Mesendoderm (in vitro differentiated cells): ENCODE data around the gene MRAP.

Experiments used
- DNase-seq: peaks from one replicate; pipeline ENCODE4 v3.0.0; 2013
- H2AK5ac ChIP-seq: 2 replicates; pipeline ENCODE4 v1.6.1; 2013; ENCODE audit warnings: low read length, inconsistent platforms
- H2BK120ac ChIP-seq: 2 replicates; pipeline ENCODE4 v1.6.1; 2013; ENCODE audit warnings: low read depth, mild to moderate bottlenecking, low read length, moderate library complexity, mixed read lengths
- H2BK15ac ChIP-seq: replicated peaks from 2 replicates; pipeline ENCODE4 v1.6.1; 2013; ENCODE audit warnings: low read depth, mild to moderate bottlenecking, moderate library complexity
- H2BK5ac ChIP-seq: 2 replicates; pipeline ENCODE4 v1.6.1; 2013; ENCODE audit warnings: low read length, inconsistent platforms
- H3K18ac ChIP-seq: 2 replicates; pipeline ENCODE4 v1.6.1; 2013; ENCODE audit warnings: mild to moderate bottlenecking, low read length, mixed read lengths
- H3K23ac ChIP-seq: one replicate; pipeline ENCODE4 v1.6.1; 2013; ENCODE audit warnings: low read length
- H3K27ac ChIP-seq: 2 replicates; pipeline ENCODE4 v1.5.1; 2013; ENCODE audit warnings: low read depth, mild to moderate bottlenecking, inconsistent platforms, low read length, moderate library complexity
- H3K27me3 ChIP-seq: 2 replicates; pipeline ENCODE4 v1.6.1; 2013; ENCODE audit warnings: low read length, control low read depth, mild to moderate bottlenecking, inconsistent platforms; ENCODE audit not compliant: insufficient read depth, poor library complexity
- H3K36me3 ChIP-seq: 2 replicates; pipeline ENCODE4 v1.6.1; 2013; ENCODE audit warnings: low read length, inconsistent platforms; ENCODE audit not compliant: control insufficient read depth, insufficient read depth
- H3K4ac ChIP-seq: one replicate; pipeline ENCODE4 v1.6.1; 2013; ENCODE audit warnings: low read depth, mild to moderate bottlenecking, low read length, moderate library complexity
- H3K4me1 ChIP-seq: 2 replicates; pipeline ENCODE4 v1.6.1; 2013; ENCODE audit warnings: low read depth, low read length, inconsistent platforms; ENCODE audit not compliant: control insufficient read depth
- H3K4me2 ChIP-seq: 2 replicates; pipeline ENCODE4 v1.6.1; 2013; ENCODE audit warnings: low read length
- H3K4me3 ChIP-seq: 2 replicates; pipeline ENCODE4 v1.5.1; 2013; ENCODE audit warnings: mild to moderate bottlenecking, low read length
- H3K56ac ChIP-seq: one replicate; pipeline ENCODE4 v1.6.1; 2013; ENCODE audit warnings: low read length
- H3K79me1 ChIP-seq: 2 replicates; pipeline ENCODE4 v1.6.1; 2013; ENCODE audit warnings: low read length, inconsistent platforms
- H3K79me2 ChIP-seq: 2 replicates; pipeline ENCODE4 v1.6.1; 2013; ENCODE audit warnings: mild to moderate bottlenecking, low read length; ENCODE audit not compliant: control insufficient read depth, insufficient read depth
- H3K9ac ChIP-seq: 2 replicates; pipeline ENCODE4 v1.6.1; 2013; ENCODE audit warnings: low read length, inconsistent platforms
- H4K5ac ChIP-seq: one replicate; pipeline ENCODE4 v1.6.1; 2013; ENCODE audit warnings: low read length
- H4K8ac ChIP-seq: one replicate; pipeline ENCODE4 v1.6.1; 2013; ENCODE audit warnings: low read depth, mild to moderate bottlenecking, control low read depth, low read length, moderate library complexity
- WGBS: extraction: QIAGEN DNeasy Blood & Tissue Kit; methylation state at CpG from one replicate; pipeline ENCODE4 v1.1.7; 2013; ENCODE audit warnings: low lambda C conversion rate, missing lambda C conversion rate; ENCODE audit not compliant: insufficient coverage; ENCODE audit errors: extremely low coverage; 5-methylcytosine and 5-hydroxymethylcytosine counted together

The MRAP gene

GRCh38 chr21:32322103-32322502 is 23.4 kb downstream of the MRAP start:
- H2AK5ac ChIP-seq: no peak overlapping the region
- no peaks in the 10 kb centered on the region for H3K4me1 ChIP-seq
- no peak overlapping the region for H3K23ac ChIP-seq
- H3K4me3 ChIP-seq: no peak overlapping the region
- H3K4me2 ChIP-seq: no peak overlapping the region
- H3K79me2 ChIP-seq: no peaks in the 10 kb centered on the region
- H3K9ac ChIP-seq: no peak overlapping the region
- DNase-seq: no peak
- no peak overlapping the region for H4K8ac ChIP-seq
- H3K18ac ChIP-seq: no peak overlapping the region
- no peak overlapping the region for H4K5ac ChIP-seq
- no peak overlapping the region for H2BK15ac ChIP-seq
- no peak overlapping the region for H3K4ac ChIP-seq
- peaks cover 36% of the 10 kb centered on the region for H3K36me3 ChIP-seq
- no CpG with 5 or more reads among the region's 12 CpGs for WGBS
- H3K27ac ChIP-seq: no peak overlapping the region
- H2BK120ac ChIP-seq: no peak overlapping the region
- H3K27me3 ChIP-seq: no peaks in the 10 kb centered on the region
- H3K79me1 ChIP-seq: no peaks in the 10 kb centered on the region
- no peak overlapping the region for H2BK5ac ChIP-seq
- H3K56ac ChIP-seq: no peak overlapping the region

GRCh38 chr21:32322676-32323075 is 24.0 kb downstream of the MRAP start:
- no peak overlapping the region for H3K27ac ChIP-seq
- no peak overlapping the region for H3K9ac ChIP-seq
- H3K36me3 ChIP-seq: peaks cover 32% of the 10 kb centered on the region
- H3K23ac ChIP-seq: no peak overlapping the region
- WGBS: no CpG with 5 or more reads among the region's 10 CpGs
- no peak overlapping the region for H2BK15ac ChIP-seq
- no peak overlapping the region for H2BK120ac ChIP-seq
- no peaks in the 10 kb centered on the region for H3K4me1 ChIP-seq
- H3K4me2 ChIP-seq: no peak overlapping the region
- H4K8ac ChIP-seq: no peak overlapping the region
- no peaks in the 10 kb centered on the region for H3K27me3 ChIP-seq
- H2BK5ac ChIP-seq: no peak overlapping the region
- no peaks in the 10 kb centered on the region for H3K79me1 ChIP-seq
- DNase-seq: no peak
- H3K18ac ChIP-seq: no peak overlapping the region
- H2AK5ac ChIP-seq: no peak overlapping the region
- no peak overlapping the region for H3K4me3 ChIP-seq
- no peak overlapping the region for H4K5ac ChIP-seq
- no peaks in the 10 kb centered on the region for H3K79me2 ChIP-seq
- no peak overlapping the region for H3K56ac ChIP-seq
- H3K4ac ChIP-seq: no peak overlapping the region

GRCh38 chr21:32325706-32326105 is 27.1 kb downstream of the MRAP start:
- Histone ChIP-seq H2AK5ac (no peak overlapping the region), H3K36me3 (peaks cover 21% of the 10 kb centered on the region), H3K56ac (no peak overlapping the region), H3K9ac (no peak overlapping the region), H3K4me2 (no peak overlapping the region), H2BK15ac (no peak overlapping the region), H3K79me2 (no peaks in the 10 kb centered on the region), H3K4ac (no peak overlapping the region), H3K4me3 (no peak overlapping the region), H3K18ac (no peak overlapping the region), H4K5ac (no peak overlapping the region), H2BK120ac (no peak overlapping the region), H4K8ac (no peak overlapping the region), H3K27ac (no peak overlapping the region), H3K79me1 (no peaks in the 10 kb centered on the region), H3K23ac (no peak overlapping the region), H3K27me3 (no peaks in the 10 kb centered on the region), H3K4me1 (no peaks in the 10 kb centered on the region), H2BK5ac (no peak overlapping the region)
- no peak for DNase-seq
- no CpG with 5 or more reads among the region's 8 CpGs for WGBS

GRCh38 chr21:32328595-32328994 is 29.9 kb downstream of the MRAP start:
- H2AK5ac ChIP-seq: no peak overlapping the region
- no peak overlapping the region for H4K5ac ChIP-seq
- H3K4me3 ChIP-seq: no peak overlapping the region
- H3K4me2 ChIP-seq: no peak overlapping the region
- no peak overlapping the region for H4K8ac ChIP-seq
- DNase-seq: no peak
- H3K56ac ChIP-seq: no peak overlapping the region
- H3K79me1 ChIP-seq: no peaks in the 10 kb centered on the region
- H3K79me2 ChIP-seq: no peaks in the 10 kb centered on the region
- H2BK15ac ChIP-seq: no peak overlapping the region
- H3K27ac ChIP-seq: no peak overlapping the region
- peaks cover 8% of the 10 kb centered on the region for H3K4me1 ChIP-seq
- no peak overlapping the region for H2BK120ac ChIP-seq
- no peak overlapping the region for H3K4ac ChIP-seq
- no peak overlapping the region for H2BK5ac ChIP-seq
- H3K23ac ChIP-seq: no peak overlapping the region
- whole genome bisulfite sequencing: no CpG with 5 or more reads among the region's 3 CpGs
- no peak overlapping the region for H3K9ac ChIP-seq
- no peaks in the 10 kb centered on the region for H3K27me3 ChIP-seq
- H3K36me3 ChIP-seq: peaks cover 12% of the 10 kb centered on the region
- no peak overlapping the region for H3K18ac ChIP-seq

GRCh38 chr21:32329331-32329730 is 30.7 kb downstream of the MRAP start:
- Histone ChIP-seq H3K18ac (no peak overlapping the region), H2BK15ac (no peak overlapping the region), H3K4ac (no peak overlapping the region), H3K9ac (no peak overlapping the region), H3K23ac (no peak overlapping the region), H2AK5ac (no peak overlapping the region), H3K4me2 (no peak overlapping the region), H3K4me3 (no peak overlapping the region), H3K79me2 (no peaks in the 10 kb centered on the region), H2BK5ac (no peak overlapping the region), H2BK120ac (no peak overlapping the region), H3K27ac (no peak overlapping the region), H4K5ac (no peak overlapping the region), H3K79me1 (no peaks in the 10 kb centered on the region), H3K27me3 (no peaks in the 10 kb centered on the region), H3K36me3 (peaks cover 7% of the 10 kb centered on the region), H3K56ac (peak overlapping the region; percentile 17), H4K8ac (no peak overlapping the region), H3K4me1 (peaks cover 8% of the 10 kb centered on the region)
- no peak for DNase-seq
- no CpG with 5 or more reads among the region's 2 CpGs for WGBS

GRCh38 chr21:32329776-32330175 is 31.1 kb downstream of the MRAP start:
- H2BK15ac ChIP-seq: no peak overlapping the region
- no peak overlapping the region for H3K23ac ChIP-seq
- peaks cover 3% of the 10 kb centered on the region for H3K36me3 ChIP-seq
- H4K8ac ChIP-seq: no peak overlapping the region
- no peaks in the 10 kb centered on the region for H3K79me2 ChIP-seq
- H3K9ac ChIP-seq: no peak overlapping the region
- no CpG with 5 or more reads among the region's 3 CpGs for WGBS
- peaks cover 8% of the 10 kb centered on the region for H3K4me1 ChIP-seq
- peak; percentile 61 for DNase-seq
- H3K27ac ChIP-seq: no peak overlapping the region
- H3K79me1 ChIP-seq: no peaks in the 10 kb centered on the region
- no peaks in the 10 kb centered on the region for H3K27me3 ChIP-seq
- peak overlapping the region; percentile 27 for H2BK5ac ChIP-seq
- no peak overlapping the region for H4K5ac ChIP-seq
- no peak overlapping the region for H2BK120ac ChIP-seq
- peak overlapping the region; percentile 10 for H2AK5ac ChIP-seq
- H3K56ac ChIP-seq: peak overlapping the region; percentile 50
- H3K18ac ChIP-seq: no peak overlapping the region
- no peak overlapping the region for H3K4me2 ChIP-seq
- H3K4me3 ChIP-seq: no peak overlapping the region
- H3K4ac ChIP-seq: no peak overlapping the region
